Neural crest cell (in vitro differentiated cells): ENCODE measurements around the gene ITIH3. TPM values are rescaled to one million over a fixed set of nuclear protein-coding genes. Genes with fewer than 3 reads are reported as not detected.

Experiments used
- DNase-seq: peaks from one replicate; pipeline ENCODE4 v3.0.0; 2021; ENCODE audit warnings: low read depth, mixed read lengths, low spot score
- H3K27ac Mint-ChIP-seq: one replicate; pipeline ENCODE4 v1.8.0; 2021; ENCODE audit warnings: mild to moderate bottlenecking, mixed read lengths; ENCODE audit not compliant: unreplicated experiment
- H3K27me3 Mint-ChIP-seq: 2 replicates; pipeline ENCODE4 v1.8.0; 2021; ENCODE audit warnings: low read depth, mild to moderate bottlenecking, mixed read lengths
- H3K36me3 Mint-ChIP-seq: 2 replicates; pipeline ENCODE4 v1.8.0; 2021; ENCODE audit warnings: low read depth, mild to moderate bottlenecking, mixed read lengths
- H3K4me1 Mint-ChIP-seq: 2 replicates; pipeline ENCODE4 v1.8.0; 2021; ENCODE audit warnings: mixed read lengths
- H3K4me3 Mint-ChIP-seq: one replicate; pipeline ENCODE4 v1.8.0; 2021; ENCODE audit warnings: mild to moderate bottlenecking, mixed read lengths
- H3K9me3 Mint-ChIP-seq: 2 replicates; pipeline ENCODE4 v1.8.0; 2021; ENCODE audit warnings: mixed read lengths
- total RNA-seq: library from RNA; stranded (reverse); gene quantifications from 2 replicates; pipeline ENCODE4 v1.2.1, GENCODE V29; 2021
- TF ChIP-seq, protein P1 (sequence below): fragments of 200-600 bp; sonication (generic); conservative IDR thresholded peaks from 2 replicates; pipeline ENCODE4 v1.5.0; 2021; ENCODE audit warnings: antibody characterized with exemption, mild to moderate bottlenecking

The ITIH3 gene
- total RNA-seq, 1 donor from 2014 or later: not detected

DNA sequence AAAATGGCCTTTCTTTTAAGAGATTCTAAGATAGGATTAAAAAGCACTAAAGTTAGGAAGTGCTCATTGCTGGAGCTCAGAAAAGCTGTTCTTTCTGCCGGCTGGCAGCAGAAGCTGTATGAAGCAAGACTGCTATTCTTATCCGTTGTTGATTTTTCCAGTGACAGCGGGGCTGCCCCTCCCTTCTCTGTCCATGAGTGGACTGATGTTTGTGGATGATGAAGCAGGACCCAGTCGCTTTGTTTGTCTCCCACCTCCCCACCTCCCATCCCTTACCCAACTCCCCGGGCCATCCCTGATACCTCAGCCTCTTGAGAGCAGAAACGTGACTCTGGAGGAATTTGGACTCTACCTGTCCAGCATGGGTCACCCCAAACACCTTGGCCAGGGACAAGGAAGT lies 50.6 kb downstream of the ITIH3 start:
- Mint-ChIP-seq H3K4me3 (no peak overlapping the region), H3K9me3 (no peaks in the 10 kb centered on the region), H3K36me3 (peaks cover 3% of the 10 kb centered on the region), H3K27me3 (no peaks in the 10 kb centered on the region), H3K4me1 (peaks cover 31% of the 10 kb centered on the region), H3K27ac (no peak overlapping the region)
- TF ChIP-seq, protein P1, sequence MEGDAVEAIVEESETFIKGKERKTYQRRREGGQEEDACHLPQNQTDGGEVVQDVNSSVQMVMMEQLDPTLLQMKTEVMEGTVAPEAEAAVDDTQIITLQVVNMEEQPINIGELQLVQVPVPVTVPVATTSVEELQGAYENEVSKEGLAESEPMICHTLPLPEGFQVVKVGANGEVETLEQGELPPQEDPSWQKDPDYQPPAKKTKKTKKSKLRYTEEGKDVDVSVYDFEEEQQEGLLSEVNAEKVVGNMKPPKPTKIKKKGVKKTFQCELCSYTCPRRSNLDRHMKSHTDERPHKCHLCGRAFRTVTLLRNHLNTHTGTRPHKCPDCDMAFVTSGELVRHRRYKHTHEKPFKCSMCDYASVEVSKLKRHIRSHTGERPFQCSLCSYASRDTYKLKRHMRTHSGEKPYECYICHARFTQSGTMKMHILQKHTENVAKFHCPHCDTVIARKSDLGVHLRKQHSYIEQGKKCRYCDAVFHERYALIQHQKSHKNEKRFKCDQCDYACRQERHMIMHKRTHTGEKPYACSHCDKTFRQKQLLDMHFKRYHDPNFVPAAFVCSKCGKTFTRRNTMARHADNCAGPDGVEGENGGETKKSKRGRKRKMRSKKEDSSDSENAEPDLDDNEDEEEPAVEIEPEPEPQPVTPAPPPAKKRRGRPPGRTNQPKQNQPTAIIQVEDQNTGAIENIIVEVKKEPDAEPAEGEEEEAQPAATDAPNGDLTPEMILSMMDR: no peak
- no peak for DNase-seq

DNA sequence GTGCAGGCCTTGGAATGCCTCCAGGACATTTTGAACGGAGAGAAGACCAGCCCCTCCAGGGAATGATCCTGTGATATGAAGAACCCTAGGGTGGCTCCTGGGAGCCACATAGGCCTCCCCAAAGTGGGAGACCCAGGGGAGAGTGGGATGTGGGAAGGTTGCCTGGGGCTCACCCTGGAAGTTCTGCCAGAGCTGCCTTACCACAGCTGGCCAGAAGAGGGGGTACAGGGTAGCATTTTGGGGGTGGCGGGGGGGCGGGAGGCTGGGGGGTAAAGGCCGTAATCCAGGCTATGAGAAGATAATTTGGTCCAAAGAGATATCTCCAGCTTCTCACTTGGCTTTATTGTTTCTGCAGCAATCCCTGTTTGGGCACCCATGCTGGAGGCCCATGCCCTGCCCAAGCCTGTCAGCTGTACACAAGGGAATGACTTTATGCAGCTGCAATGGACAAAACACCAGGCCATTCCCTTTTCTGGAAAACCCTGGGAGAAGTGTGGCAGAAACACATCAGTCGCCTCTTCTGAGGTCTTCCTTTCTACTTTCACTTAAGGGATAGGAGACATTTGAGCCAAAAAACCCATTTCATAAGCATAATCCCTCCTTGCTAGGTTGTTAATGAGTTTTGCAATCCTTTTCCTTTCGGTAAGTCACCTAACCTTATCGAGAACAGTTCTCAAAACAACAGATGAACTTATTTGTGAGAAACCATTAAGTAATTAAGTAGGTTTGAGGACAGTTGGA lies 51.3 kb downstream of the ITIH3 start:
- H3K27me3 Mint-ChIP-seq: no peaks in the 10 kb centered on the region
- DNase-seq: no peak
- peaks cover 26% of the 10 kb centered on the region for H3K4me1 Mint-ChIP-seq
- no peaks in the 10 kb centered on the region for H3K9me3 Mint-ChIP-seq
- H3K4me3 Mint-ChIP-seq: no peak overlapping the region
- H3K27ac Mint-ChIP-seq: no peak overlapping the region
- TF ChIP-seq, protein P1: peak; percentile 50
- H3K36me3 Mint-ChIP-seq: peaks cover 3% of the 10 kb centered on the region

DNA sequence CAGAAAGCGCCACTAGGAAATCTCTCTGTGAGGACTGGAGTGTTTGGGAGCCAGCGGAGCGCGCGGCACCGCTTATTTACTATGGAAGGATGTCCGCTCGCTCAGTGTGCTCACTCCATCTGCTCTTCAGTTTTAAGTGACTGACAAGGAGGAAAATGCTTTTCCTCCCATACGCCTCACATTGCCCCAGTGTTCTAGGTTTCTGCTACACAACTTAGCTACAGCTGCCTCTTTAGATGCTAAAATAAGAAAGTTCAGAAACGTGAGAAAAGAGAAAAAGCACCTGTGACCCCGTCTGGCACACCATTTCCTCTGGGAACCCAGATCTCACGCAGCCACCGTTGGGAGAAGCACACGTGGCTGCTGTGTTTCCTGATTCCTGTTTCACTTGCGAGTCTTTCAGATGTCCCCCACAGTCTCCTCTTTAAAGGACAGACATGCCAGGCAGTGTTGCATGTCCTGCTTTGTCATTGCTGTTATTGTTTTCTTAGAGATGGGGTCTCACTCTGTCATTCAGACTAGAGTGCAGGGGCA lies 51.9 kb downstream of the ITIH3 start:
- no peaks in the 10 kb centered on the region for H3K36me3 Mint-ChIP-seq
- TF ChIP-seq, protein P1: no peak
- no peaks in the 10 kb centered on the region for H3K27me3 Mint-ChIP-seq
- no peaks in the 10 kb centered on the region for H3K9me3 Mint-ChIP-seq
- peaks cover 24% of the 10 kb centered on the region for H3K4me1 Mint-ChIP-seq
- no peak for DNase-seq
- H3K27ac Mint-ChIP-seq: no peak overlapping the region
- H3K4me3 Mint-ChIP-seq: no peak overlapping the region

DNA sequence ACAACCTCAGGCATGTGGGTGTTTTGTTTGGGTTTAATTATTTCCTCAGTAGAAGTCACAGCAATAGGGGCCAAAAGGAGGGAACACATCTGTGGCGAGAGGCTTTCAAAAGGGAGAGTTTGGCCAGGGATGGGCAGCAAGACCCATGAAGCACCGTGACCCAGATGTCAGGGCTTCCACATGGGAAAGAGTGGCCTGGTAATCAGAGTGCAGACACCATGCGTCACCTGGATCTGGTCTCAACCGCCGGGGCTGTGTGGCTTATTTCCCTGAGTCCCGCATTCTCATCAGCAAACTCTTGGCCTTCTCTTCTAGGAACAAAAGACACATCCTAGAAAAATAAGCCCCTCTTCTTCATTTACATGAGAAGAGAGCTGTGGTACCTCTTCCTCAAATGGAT lies 52.6 kb downstream of the ITIH3 start:
- peaks cover 3% of the 10 kb centered on the region for H3K36me3 Mint-ChIP-seq
- TF ChIP-seq, protein P1: no peak
- no peak for DNase-seq
- H3K4me3 Mint-ChIP-seq: no peak overlapping the region
- H3K27me3 Mint-ChIP-seq: no peaks in the 10 kb centered on the region
- peaks cover 24% of the 10 kb centered on the region for H3K4me1 Mint-ChIP-seq
- H3K27ac Mint-ChIP-seq: no peak overlapping the region
- H3K9me3 Mint-ChIP-seq: no peaks in the 10 kb centered on the region

DNA sequence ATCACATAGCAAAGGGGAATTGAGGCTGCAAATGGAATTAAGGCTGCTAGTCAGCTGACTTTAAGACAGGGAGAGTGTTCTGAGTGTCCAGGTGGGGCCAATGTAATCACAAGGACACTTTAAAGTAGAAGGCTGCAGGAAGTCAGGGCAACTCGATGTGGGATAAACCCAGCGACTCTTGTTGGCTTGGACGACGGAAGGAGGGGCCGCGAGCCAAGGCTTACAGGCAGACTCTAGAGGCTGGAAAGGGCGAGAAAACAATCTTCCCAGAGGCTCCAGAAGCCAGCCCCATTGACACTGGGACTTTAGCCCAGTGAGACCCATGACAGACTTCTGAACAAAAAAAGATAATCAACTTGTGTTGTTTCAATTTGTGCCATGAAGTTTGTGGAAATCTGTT lies 53.1 kb downstream of the ITIH3 start:
- no peaks in the 10 kb centered on the region for H3K27me3 Mint-ChIP-seq
- H3K4me3 Mint-ChIP-seq: no peak overlapping the region
- DNase-seq: no peak
- peaks cover 24% of the 10 kb centered on the region for H3K4me1 Mint-ChIP-seq
- TF ChIP-seq, protein P1: no peak
- H3K9me3 Mint-ChIP-seq: no peaks in the 10 kb centered on the region
- H3K36me3 Mint-ChIP-seq: peaks cover 3% of the 10 kb centered on the region
- no peak overlapping the region for H3K27ac Mint-ChIP-seq
